ENCODE data around the gene ZNF101. TPM values are rescaled to one million over a fixed set of nuclear protein-coding genes. Genes with fewer than 3 reads are reported as not detected.

The ZNF101 gene
- total RNA-seq, 1 experiment from 2014 or later, result 12.8 TPM

DNA sequence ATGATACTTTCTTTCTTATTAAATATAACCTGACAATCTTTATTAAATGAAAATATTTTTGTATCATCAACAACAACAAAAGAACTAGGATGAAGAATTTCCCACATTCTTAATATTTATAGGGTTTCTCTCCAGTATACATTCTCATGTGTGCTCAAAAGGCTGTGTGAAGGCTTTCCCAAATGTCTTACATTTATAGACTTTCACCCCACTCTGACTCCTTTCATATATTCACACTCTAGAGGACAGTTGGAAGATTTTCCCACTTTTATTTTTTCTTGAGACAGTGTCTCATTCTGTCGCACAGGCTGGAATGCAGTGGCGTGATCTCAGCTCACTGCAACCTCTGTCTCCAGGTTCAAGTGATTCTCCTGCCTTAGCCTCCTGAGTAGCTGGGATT lies 41.9 kb downstream of the ZNF101 start:
- TF ChIP-seq ZNF274 (IDR thresholded peaks at IDR 0.05; ENCODE audit: low read depth, low read length), result no peak
- no peak for TF ChIP-seq SRF (IDR thresholded peaks at IDR 0.05; ENCODE audit: low read depth)
- no peak for TF ChIP-seq CEBPB (IDR thresholded peaks at IDR 0.05; ENCODE audit: low read depth)
- TF ChIP-seq ELF1 (IDR thresholded peaks at IDR 0.05; ENCODE audit: borderline replicate concordance, low read depth), result no peak
- TF ChIP-seq, protein P1, sequence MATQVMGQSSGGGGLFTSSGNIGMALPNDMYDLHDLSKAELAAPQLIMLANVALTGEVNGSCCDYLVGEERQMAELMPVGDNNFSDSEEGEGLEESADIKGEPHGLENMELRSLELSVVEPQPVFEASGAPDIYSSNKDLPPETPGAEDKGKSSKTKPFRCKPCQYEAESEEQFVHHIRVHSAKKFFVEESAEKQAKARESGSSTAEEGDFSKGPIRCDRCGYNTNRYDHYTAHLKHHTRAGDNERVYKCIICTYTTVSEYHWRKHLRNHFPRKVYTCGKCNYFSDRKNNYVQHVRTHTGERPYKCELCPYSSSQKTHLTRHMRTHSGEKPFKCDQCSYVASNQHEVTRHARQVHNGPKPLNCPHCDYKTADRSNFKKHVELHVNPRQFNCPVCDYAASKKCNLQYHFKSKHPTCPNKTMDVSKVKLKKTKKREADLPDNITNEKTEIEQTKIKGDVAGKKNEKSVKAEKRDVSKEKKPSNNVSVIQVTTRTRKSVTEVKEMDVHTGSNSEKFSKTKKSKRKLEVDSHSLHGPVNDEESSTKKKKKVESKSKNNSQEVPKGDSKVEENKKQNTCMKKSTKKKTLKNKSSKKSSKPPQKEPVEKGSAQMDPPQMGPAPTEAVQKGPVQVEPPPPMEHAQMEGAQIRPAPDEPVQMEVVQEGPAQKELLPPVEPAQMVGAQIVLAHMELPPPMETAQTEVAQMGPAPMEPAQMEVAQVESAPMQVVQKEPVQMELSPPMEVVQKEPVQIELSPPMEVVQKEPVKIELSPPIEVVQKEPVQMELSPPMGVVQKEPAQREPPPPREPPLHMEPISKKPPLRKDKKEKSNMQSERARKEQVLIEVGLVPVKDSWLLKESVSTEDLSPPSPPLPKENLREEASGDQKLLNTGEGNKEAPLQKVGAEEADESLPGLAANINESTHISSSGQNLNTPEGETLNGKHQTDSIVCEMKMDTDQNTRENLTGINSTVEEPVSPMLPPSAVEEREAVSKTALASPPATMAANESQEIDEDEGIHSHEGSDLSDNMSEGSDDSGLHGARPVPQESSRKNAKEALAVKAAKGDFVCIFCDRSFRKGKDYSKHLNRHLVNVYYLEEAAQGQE (IDR thresholded peaks at IDR 0.05; ENCODE audit: low read depth), result no peak
- TF ChIP-seq, protein P2, sequence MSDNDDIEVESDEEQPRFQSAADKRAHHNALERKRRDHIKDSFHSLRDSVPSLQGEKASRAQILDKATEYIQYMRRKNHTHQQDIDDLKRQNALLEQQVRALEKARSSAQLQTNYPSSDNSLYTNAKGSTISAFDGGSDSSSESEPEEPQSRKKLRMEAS (IDR thresholded peaks at IDR 0.05), result no peak
- ChIA-PET POLR2A (no interaction called here), CTCF (no interaction called here), RAD21 (ENCODE audit: low non-redundant PET in 1 of 2, low total read pairs in 2 of 2, uncharacterized antibody in 2 of 2, unreplicated experiment in 2 of 2) (no interaction called here)
- no TSS peak for BruUV-seq (replicated peaks)
- no peak overlapping the region for H3K27ac ChIP-seq (ENCODE audit: low read depth, low read length)
- H4K20me1 ChIP-seq (ENCODE audit: insufficient read depth), result no peaks in the 10 kb centered on the region
- peaks cover 4% of the 10 kb centered on the region; the same call in 1 of the 2 replicates for H3K79me2 ChIP-seq (ENCODE audit: insufficient read depth, low read length)
- no peaks in the 10 kb centered on the region for H3K27me3 ChIP-seq (ENCODE audit: insufficient read depth, low read length)
- DNase-seq (ENCODE audit: low read depth, low spot score), result no peak
- no peaks in the 10 kb centered on the region for H3K4me1 ChIP-seq (ENCODE audit: control insufficient read depth in 1 of 2, insufficient read depth in 2 of 2, low read length in 2 of 2)
- peaks cover 17 to 25% of the 10 kb centered on the region in 2 experiments for H3K36me3 ChIP-seq (ENCODE audit: control insufficient read depth in 1 of 2, insufficient read depth in 2 of 2, low read length in 2 of 2)
- ATAC-seq, result no peak
- peaks cover 57 to 72% of the 10 kb centered on the region in 2 experiments; a peak in 3 of 4 replicates for H3K9me3 ChIP-seq (ENCODE audit: control insufficient read depth in 1 of 2, insufficient read depth in 1 of 2, low read depth in 1 of 2, low read length in 2 of 2)
- H3K4me3 ChIP-seq (replicated peaks in 1 of 2; ENCODE audit: low read depth in 1 of 2, low read length in 2 of 2), result no peak overlapping the region
- no peak overlapping the region for H2AFZ ChIP-seq (ENCODE audit: low read depth, low read length, poor library complexity, severe bottlenecking)
- no peak overlapping the region for H3K4me2 ChIP-seq (ENCODE audit: low read length)
- no peak overlapping the region for H3K9ac ChIP-seq (ENCODE audit: low read length)
- intact Hi-C loops (cut with micrococcal nuclease), result no loop called here
- H3K9me2 ChIP-seq (ENCODE audit: insufficient read depth), result no peaks in the 10 kb centered on the region
